HG03064 (cell line): ENCODE data around the gene ANKRD53.

Source experiments
- ATAC-seq: cut with Tn5 transposase; IDR thresholded peaks from one replicate; pipeline ENCODE4 v1.9.1; 2021; ENCODE audit warnings: low read depth; ENCODE audit not compliant: unreplicated experiment

The ANKRD53 gene

DNA sequence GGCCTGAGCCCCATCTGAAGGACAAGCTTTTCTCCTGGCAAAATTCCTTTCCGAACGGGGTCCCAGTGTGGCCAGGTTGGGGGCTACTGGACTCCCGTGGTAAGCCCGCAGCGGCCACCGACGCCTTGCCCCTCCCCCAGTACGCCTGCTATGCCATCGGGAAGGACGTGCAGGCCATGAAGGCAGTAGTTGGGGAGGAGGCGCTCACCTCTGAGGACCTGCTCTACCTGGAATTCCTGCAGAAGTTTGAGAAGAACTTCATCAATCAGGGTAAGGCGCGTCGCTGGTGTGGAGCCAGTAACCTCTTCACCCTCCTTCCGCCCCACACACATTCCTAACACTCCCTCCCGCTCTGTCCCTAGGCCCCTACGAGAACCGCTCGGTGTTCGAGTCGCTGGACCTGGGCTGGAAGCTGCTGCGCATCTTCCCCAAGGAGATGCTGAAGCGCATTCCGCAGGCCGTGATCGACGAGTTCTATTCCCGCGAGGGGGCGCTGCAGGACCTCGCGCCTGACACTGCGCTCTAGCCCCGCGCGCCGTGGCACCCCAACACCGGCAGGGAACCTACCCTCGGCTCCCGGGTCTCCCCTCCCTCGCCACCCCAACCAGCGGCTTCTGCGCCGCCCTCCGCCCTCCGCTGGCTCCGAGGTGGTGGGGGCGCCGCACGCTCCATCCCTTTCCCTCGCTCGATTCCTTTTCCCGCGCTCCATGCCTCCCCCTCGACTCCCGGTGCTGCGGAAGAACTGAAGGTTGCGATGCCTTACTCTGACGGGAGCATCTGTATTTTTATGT, 13.6 kb upstream of the ANKRD53 start:
- no peak for ATAC-seq

DNA sequence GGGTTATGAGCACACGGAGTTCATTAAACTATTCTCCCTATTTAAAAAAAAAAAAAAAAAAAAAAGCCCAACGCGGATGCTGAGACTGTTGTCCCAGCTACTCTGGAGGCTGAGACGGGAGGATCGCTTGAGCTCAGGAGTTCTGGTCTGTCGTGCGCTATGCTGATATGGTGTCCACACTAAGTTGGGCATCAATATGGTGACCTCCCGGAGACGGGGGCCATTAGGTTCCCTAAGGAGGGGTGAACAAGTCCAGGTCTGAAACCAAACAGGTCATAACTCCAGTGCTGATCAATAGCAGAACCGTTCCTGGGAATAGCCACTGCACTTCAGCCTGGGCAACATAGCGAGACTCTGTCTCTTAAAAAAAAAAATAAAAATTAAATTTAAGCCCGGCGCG, 12.9 kb upstream of the ANKRD53 start:
- ATAC-seq, result no peak

DNA sequence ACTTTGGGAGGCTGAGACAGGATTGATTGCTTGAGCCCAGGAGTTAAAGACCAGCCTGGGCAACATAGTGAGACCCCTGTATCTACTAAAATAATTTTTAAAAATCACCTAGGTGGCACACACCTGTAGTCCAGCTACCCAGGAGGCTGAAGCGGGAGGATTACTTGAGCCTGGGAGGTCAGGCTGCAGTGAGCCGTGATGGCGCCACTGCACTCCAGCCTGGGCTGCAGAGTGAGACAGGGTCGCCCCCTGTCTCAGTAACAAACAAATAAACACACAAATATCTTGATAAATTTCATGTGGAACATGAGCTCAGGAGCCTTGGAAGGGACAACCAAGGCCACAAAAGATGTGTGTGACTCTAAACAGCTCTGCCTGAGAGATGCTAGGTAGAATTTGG, 11.7 kb upstream of the ANKRD53 start:
- no peak for ATAC-seq

DNA sequence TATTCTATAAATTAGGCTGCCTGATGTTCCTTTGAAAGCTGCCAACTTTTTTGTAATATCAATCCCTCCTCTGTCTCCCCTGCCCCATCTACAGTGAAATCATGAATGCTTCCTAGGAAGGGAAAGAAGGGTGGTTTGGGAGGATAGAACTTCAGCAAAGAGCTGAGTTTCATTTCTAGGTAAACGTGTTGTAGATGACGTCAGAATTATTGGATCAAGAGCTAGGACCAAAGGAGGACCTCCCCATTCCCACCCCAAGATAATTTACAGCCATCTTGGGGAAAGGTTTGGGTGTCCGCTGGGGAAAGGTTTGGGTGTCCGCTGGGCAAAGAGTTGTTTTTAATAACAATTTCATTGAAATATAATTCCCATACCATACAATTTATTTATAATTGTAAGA, 11.2 kb upstream of the ANKRD53 start:
- ATAC-seq, result no peak

DNA sequence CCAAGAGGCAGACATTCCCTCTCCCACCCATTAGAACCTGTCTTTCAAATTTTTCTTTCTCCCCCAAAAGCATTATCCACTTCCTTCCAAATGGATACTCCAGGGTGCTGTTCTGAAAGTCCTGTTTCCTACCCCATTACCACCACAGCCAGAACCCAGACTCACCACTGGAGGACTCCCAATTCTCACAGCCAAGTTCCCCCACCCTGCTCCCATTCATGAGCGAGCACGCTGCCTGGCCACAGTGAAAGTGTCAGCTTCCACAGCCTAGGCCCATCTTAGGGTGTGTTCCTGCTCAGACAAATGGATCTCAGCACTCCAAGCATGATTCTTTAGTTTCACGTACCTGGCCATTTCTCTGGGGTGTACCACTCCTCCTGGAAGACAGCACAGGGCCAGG, 3.8 kb upstream of the ANKRD53 start:
- ATAC-seq, result no peak

DNA sequence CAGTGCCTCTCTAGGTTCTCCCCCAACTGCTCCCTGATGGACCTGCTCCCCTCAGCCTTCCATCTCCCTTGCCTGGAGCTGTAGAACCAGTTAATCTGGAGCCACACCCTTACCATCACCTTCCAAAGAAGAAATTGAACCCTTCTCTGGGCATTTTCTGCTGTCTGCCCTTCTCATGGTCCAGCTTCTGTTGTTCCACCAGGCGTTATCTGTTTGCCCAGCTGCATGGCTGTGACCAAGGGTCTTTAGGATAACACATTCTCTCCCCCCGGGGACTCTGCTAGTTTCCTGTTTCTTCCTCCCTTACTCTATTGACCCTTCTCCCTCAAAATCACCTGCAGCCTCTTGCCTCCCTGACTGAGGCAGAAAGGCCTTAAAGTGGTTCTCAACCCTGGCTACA, 3.2 kb upstream of the ANKRD53 start:
- ATAC-seq, result no peak

DNA sequence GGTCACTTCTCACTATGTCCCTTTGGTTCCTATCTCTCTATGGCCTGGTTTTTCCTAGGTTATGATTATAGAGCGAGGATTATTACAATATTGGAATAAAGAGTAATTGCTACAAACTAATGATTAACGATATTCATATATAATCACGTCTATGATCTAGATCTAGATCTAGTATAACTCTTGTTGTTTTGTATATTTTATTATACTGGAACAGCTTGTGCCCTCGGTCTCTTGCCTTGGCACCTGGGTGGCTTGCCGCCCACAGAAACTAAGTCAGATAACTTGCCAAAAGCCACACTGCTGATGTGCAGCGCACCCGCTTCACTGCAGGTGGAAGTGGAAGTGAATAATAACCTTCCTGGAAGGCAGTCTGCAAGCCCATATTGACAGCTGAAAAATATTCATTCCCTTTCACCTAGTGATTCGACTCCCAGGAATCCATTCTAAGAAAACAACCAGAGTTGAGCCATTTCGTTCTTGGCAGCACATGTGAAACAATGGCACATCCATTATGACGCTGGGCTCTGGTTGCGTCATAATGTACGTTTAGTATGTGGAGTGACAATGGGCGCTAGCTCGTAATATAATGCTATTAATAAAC, 725 bp upstream of the ANKRD53 start:
- no peak for ATAC-seq

DNA sequence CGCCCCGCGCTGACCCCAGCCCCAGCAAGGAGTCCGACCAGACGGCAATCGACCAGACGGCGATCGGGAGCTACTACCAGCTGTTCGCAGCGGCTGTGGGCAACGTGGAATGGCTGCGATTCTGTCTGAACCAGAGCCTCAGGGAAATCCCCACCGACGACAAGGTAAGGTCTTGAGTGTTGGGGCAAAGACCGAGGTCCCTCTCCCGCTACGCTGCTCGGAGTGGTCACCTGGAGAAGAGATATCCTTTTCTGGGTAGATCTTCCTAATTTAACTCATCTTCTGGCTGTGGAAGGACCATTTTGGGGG, 704 bp downstream of the ANKRD53 start:
- ATAC-seq, result no peak

DNA sequence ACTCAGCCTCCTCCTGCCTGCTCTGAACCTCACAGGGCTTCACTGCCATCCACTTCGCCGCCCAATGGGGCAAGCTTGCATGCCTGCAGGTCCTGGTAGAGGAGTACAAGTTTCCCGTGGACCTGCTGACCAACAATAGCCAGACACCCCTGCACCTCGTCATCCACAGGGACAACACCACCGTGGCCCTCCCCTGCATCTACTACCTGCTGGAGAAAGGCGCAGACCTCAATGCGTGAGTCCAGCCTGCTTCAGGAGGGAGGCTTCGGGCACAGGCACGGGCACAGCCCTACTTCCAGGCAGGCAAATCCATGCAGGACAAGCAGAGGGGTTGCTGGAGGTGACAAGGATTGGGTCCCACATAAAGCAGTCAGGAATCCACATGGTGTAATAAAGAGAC, 1.2 kb downstream of the ANKRD53 start:
- ATAC-seq, result no peak

DNA sequence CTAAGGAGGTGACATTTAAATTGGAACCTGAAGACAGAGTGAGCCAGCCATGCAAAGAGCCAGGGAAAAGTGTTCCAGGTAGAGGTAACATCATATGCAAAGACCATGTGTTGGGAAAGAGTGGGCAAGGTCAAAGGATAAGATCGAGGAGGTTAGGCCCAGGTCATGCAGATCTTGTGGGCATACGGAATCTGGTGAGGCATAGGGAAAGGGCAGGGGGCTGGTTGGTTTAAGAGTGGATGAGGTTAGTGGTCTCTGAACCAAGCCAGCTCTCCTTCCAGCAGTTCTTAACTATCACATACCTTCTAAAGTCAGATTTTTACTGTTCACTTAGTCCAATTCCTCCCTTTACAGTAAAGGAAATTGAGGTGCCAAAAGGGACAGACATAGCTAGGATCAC, 3.0 kb downstream of the ANKRD53 start:
- no peak for ATAC-seq

DNA sequence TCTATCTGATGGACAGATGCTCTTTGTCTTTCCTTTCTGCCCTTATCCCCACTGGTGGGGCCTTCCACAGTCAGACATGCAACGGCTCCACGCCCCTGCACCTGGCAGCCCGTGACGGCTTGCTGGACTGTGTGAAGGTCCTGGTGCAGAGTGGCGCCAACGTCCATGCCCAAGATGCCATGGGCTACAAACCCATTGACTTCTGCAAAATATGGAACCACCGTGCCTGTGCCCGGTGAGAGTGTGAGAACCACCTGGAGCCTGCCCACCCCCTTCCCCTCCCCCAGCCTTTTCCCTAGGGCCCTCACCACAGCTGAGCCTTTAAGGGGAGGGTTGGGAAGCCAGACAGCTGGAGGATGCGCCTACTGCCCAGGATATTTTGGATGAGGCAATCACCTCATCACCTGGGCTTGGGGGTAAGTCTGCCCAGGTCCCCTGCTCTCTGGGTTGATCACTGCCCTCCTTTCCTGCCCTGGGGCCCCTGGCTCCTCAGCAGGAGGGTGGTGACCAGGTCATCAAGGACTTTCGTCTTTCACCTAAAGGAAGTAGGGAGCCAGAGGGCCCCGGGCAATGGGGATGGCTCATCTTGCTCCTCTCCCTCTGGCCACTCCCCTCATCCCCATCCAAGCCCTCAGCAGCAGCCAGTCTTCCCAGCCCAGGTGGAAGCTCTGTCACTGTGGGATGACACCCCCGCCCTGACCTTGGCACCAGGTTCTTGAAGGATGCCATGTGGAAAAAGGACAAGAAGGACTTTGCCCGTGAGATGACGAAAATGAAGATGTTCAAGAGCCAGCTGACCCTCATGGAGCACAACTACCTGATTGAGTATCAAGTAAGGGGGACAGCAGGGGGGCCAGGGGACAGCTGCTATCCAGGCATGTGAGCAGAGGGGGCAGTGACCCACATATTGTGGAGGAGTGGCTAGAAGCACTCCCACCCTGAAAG, 3.7 kb downstream of the ANKRD53 start:
- no peak for ATAC-seq

DNA sequence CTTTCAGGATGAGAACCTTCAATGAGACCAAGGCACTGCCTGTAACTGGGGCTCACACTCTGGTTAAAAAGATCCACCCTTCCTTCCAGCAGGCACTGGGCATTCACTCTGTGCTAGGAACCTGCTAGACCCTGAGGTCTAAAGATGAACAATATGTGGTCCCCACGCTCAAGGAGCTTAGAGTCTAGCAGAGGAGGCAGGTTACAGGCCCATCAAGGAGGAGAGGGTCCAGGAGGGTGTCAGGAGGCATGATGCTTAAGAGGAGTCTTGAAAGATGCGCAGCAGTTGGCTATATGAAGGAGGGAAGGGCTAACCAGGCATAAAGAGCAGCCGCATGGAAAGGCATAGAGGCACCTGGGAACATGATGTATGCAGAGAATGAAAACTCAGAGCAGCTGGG, 4.5 kb downstream of the ANKRD53 start:
- no peak for ATAC-seq

DNA sequence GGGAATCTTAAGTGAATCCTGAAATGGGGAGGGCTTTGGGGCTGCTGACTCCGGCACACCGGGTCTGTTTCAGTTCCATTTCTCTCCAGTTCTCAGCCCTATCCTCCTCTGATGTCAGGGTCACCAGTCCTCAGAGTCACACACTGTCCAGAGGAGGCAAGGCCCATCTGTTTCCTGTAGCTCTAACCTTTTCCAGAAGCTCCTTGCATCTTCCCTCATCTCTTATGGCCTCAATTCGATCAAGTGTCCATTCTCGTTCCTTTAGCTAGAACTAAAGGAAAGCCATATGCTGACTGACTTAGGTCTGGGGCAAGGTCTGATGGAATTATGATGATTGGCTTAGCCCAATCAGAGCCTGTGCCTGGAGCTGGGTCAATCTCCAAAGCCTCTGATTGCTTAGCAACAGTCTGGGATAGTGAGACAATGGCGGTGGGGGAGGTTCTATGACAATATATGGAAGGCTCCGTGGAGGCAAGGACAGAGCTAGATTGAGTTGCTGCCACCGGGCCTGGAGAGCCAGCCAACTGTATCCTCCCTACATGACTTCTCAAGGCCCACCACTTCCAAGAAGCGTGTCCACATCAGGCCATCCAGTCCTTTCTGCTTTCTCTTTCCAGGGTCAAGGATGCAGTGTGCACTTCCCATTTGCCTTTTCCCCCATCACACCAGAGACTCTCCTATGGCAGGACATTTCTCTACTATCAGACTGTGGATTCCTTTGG, 5.2 kb downstream of the ANKRD53 start:
- no peak for ATAC-seq

DNA sequence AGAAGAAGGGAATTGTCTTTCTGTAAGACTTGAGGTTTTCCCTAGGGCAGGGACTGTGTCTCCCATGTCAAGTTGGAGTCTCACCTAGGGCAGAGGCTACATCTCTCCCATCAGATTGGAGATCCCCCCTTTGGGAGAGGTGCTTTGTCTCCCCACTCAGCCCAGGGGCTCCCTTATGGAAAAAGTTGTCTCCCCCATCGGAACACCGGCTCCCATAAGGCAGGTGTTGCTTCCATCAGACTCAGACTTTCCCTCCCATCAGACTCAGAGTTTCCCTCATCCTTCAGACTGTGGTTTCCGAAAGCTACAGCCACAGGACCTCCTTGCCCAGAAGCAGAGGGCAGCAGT, 5.8 kb downstream of the ANKRD53 start:
- ATAC-seq, result no peak

DNA sequence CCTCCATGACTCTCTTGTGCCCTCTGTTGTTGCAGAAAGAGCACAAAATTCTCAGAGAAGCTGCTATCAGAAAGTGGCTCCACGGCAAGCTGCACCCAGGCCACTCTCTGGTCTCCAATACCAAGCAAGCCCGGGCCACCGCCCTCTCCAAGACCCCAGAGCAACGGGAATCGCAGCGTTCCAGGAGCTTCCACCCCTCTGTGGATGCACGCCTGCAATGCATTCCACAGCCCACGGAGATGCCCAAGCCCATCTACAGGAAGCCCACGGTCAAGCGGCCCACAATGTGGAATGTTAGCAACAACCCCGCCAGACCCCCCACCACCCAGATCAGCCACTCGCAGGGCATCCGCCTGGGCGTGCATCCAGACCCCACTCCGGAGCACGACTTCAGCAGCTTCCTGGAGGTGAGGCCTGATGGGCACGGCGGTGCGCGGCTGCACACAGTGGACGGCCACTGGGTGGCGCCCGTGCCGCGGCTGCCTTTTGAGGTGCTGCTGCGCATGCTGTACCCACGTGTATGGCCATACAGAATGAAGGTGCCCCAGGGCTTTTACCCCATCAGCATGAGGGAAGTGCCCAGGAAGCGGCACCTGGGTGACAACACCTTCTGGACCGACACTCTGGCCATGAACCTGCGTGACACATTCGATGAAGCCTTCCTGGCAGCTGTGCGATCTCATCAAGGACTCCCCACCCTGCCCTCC, 6.3 kb downstream of the ANKRD53 start:
- no peak for ATAC-seq

DNA sequence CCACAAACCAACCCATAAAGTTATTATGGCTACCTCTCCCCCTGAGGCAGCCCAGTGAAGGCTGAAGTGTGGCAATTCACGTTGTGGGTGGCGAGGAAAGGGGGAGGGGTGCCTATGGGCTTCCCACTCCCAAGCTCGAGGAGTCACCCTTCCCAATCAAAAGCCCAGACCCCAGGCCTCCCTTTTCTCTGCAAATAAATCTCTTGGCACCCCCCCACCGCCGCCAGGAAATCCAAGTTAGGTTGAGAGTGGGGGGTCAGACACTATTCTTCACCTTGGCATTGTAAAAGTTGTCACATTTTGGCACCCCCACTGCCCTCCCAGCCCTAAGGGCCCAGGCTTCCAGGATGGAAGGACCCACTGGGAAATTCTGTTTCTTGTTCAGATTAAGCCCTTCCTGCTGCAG, 6.9 kb downstream of the ANKRD53 start:
- ATAC-seq, result no peak

DNA sequence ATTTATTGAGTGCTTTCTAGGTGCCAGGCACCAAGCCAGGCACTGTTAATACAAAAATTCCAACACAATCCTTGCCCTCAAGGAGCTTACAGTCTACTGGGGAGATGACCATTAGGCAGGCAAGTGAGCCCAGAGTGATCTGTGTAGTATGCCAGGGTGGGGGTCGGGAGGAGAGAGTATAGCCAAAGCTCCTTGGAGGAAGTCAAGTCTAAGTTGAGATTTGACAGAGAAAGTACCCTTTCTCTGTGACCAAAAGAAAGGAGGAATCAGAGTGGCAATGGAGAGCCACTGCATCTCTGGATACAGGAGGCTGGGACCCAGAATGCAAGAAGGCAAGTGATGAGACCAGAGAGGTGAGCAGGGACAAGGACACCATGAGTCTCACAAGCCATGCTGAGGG, 7.5 kb downstream of the ANKRD53 start:
- no peak for ATAC-seq

DNA sequence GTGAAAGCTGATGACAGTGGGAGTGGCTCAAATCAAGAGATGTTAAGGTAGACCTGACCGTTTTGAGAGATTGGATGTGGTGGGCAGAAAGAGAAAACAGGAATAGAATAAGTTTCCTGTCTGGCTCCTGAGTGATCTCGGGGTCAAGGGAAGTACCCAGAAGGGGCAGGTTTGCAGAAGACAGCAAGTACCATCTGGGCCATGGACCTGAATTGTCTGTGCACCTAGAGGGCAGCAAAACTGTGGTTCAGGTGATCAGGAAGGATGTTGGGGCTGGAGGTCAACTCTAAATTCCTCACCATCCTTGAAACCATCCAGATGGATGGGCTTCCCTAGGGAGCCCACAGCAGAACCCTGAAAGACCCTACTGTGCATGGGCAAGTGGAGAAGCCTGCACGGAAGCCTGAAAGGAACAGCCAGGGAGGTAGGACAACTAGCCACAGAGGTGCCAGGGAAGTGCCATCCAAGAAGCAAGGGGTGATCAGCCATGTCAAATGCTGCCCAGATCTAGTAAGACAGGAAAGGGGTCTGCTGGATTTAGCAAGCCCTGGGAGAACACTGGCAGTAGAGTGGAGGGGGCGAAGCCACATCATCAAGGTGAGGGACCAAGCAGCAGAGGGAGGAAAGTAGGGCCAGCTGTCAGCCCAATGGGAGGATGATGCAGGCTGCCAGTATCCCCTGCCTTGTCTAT, 8.2 kb downstream of the ANKRD53 start:
- ATAC-seq, result no peak

DNA sequence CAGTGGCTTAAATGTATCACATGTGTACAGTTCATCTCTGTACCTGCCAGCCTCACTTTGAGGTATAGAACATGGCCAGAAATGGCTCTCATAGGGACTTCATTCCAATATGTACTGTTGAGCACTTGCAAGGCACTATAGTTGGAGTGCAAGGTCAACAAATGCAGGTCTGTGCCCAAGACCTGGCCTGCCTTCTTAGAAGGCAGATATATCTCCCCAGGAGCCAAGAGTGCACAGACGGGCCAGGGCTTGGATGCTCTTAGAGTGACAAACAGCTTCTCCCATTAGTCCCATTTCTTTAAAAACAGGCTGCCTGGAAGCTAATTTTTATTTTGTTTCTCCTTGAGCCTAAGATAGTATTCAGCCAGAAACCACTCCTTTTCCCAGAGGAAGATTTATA, 9.0 kb downstream of the ANKRD53 start:
- no peak for ATAC-seq

DNA sequence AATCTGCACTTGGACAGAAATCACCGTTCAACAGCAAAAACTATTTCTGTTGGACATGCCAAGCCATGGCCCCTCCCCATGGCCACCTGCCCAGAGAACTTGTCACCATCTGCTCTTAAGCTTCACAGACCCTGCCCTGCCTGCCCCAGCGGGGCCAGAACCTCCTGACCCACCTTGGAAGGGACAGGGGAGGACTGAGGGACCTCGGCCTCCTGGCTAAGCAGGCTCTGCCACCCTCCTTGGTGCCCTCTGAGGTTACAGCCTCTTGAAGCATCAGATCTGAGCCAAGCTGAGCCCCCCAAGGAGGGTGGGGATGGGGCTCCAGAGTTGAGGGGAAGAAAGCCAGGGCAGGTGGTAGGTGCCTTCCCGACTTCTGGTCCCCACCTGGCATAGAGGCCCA, 9.7 kb downstream of the ANKRD53 start:
- ATAC-seq, result no peak
